HCT116 (cell line): ENCODE data around the gene ATP13A2.

Experiments
- CTCF ChIP-seq, 3 experiments: fragments of 200-600 bp in 1 of 3; sonication (generic) in 1 of 3; IDR thresholded peaks in 2 of 3; conservative IDR thresholded peaks in 1 of 3; 2 replicates each; pipeline ENCODE4 v1.5.1; 2012 to 2017; ENCODE audit warnings: low read depth in 2 of 3, low read length in 2 of 3, antibody characterized with exemption in 1 of 3, borderline replicate concordance in 1 of 3, control low read depth in 1 of 3, mild to moderate bottlenecking in 1 of 3, mixed read lengths in 1 of 3, mixed run types in 1 of 3, moderate library complexity in 1 of 3; ENCODE audit not compliant: insufficient read depth in 1 of 3
- ELF1 ChIP-seq: IDR thresholded peaks from 2 replicates; pipeline ENCODE4 v1.6.1; 2012; ENCODE audit warnings: low read depth, borderline replicate concordance
- EZH2 ChIP-seq: fragments of 200-600 bp; sonication (generic); IDR thresholded peaks from 2 replicates; pipeline ENCODE4 v1.6.1; 2017; ENCODE audit warnings: antibody characterized with exemption, mixed run types
- EZH2phosphoT487 ChIP-seq: fragments of 200-600 bp; IDR thresholded peaks from 2 replicates; pipeline ENCODE4 v1.6.1; 2018; ENCODE audit warnings: antibody characterized with exemption, borderline replicate concordance
- JUND ChIP-seq: IDR thresholded peaks from 2 replicates; pipeline ENCODE4 v1.6.1; 2012
- MAX ChIP-seq: IDR thresholded peaks from 2 replicates; pipeline ENCODE4 v1.6.1; 2012
- POLR2A ChIP-seq: IDR thresholded peaks from 2 replicates; pipeline ENCODE4 v1.7.0; 2011; ENCODE audit warnings: borderline replicate concordance; ENCODE audit not compliant: insufficient read depth, insufficient read length; ENCODE audit errors: extremely low read depth
- POLR2AphosphoS5 ChIP-seq: IDR thresholded peaks from 2 replicates; pipeline ENCODE4 v1.6.1; 2011; ENCODE audit warnings: mild to moderate bottlenecking, low read depth, low read length, moderate library complexity
- REST ChIP-seq: IDR thresholded peaks from 2 replicates; pipeline ENCODE4 v1.6.1; 2012; ENCODE audit warnings: low read depth
- SIN3A ChIP-seq: IDR thresholded peaks from 2 replicates; pipeline ENCODE4 v1.6.1; 2012; ENCODE audit warnings: low read depth
- SP1 ChIP-seq: IDR thresholded peaks from 2 replicates; pipeline ENCODE4 v1.6.1; 2012; ENCODE audit warnings: low read depth
- YY1 ChIP-seq: IDR thresholded peaks from 2 replicates; pipeline ENCODE4 v1.6.1; 2011; ENCODE audit warnings: low read length, low read depth, moderate library complexity, mild to moderate bottlenecking; ENCODE audit not compliant: insufficient replicate concordance; ENCODE audit errors: extremely low read depth

- no peak for TF ChIP-seq REST
- TF ChIP-seq YY1, result no peak
- no peak for TF ChIP-seq CTCF (IDR thresholded peaks at IDR 0.05 in 2 of 3, conservative IDR thresholded peaks at IDR 0.05 in 1 of 3; ENCODE audit: borderline replicate concordance in 1 of 3, insufficient read depth in 1 of 3, low read depth in 2 of 3, low read length in 2 of 3)
- TF ChIP-seq EZH2, result no peak
- TF ChIP-seq ELF1, result no peak
- TF ChIP-seq POLR2A, result no peak
- no peak for TF ChIP-seq JUND
- no peak for TF ChIP-seq MAX
- no peak for TF ChIP-seq POLR2AphosphoS5
- no peak for TF ChIP-seq SIN3A
- TF ChIP-seq EZH2phosphoT487, result no peak
- no peak for TF ChIP-seq SP1
Observed at GRCh38 chr1:17016317-17016661, 4.6 kb upstream of the ATP13A2 start.
